ENCODE results near the gene SF1.

GRCh38 chr11:64746486-64746885 lies 31.9 kb downstream of the SF1 start:
- TF ChIP-seq, protein P1, sequence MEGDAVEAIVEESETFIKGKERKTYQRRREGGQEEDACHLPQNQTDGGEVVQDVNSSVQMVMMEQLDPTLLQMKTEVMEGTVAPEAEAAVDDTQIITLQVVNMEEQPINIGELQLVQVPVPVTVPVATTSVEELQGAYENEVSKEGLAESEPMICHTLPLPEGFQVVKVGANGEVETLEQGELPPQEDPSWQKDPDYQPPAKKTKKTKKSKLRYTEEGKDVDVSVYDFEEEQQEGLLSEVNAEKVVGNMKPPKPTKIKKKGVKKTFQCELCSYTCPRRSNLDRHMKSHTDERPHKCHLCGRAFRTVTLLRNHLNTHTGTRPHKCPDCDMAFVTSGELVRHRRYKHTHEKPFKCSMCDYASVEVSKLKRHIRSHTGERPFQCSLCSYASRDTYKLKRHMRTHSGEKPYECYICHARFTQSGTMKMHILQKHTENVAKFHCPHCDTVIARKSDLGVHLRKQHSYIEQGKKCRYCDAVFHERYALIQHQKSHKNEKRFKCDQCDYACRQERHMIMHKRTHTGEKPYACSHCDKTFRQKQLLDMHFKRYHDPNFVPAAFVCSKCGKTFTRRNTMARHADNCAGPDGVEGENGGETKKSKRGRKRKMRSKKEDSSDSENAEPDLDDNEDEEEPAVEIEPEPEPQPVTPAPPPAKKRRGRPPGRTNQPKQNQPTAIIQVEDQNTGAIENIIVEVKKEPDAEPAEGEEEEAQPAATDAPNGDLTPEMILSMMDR (IDR thresholded peaks at IDR 0.05): no peak
- TF ChIP-seq EP300 (IDR thresholded peaks at IDR 0.05) (no peak), POLR2A (IDR thresholded peaks at IDR 0.05) (no peak)

All from upper lobe of left lung (tissue), 4 donors.